ENCODE results near the gene NLRP9. TPM values are rescaled to one million over a fixed set of nuclear protein-coding genes. Genes with fewer than 3 reads are reported as not detected.

The NLRP9 gene
- total and polyA plus RNA-seq, 2 donors (not counting 1 experiment from before 2014, with no cell fraction given): not detected

GRCh38 chr19:55697069-55697440, 41.1 kb downstream of the NLRP9 start:
- H2AFZ ChIP-seq (ENCODE audit: low read length): no peak overlapping the region
- H3K9ac ChIP-seq (ENCODE audit: insufficient read depth, low read length): no peak overlapping the region
- H3K4me3 ChIP-seq (replicated peaks in 1 of 4; ENCODE audit: control extremely low read depth in 1 of 4, insufficient read depth in 1 of 4, low read depth in 3 of 4, low read length in 4 of 4): no peak overlapping the region
- TF ChIP-seq CTCF (conservative IDR thresholded peaks at IDR 0.05 in 1 of 2, IDR thresholded peaks at IDR 0.05 in 1 of 2; ENCODE audit: low read depth in 1 of 2, low read length in 2 of 2) (no peak), EZH2 (IDR thresholded peaks at IDR 0.05; ENCODE audit: low read length, missing control alignments) (no peak)
- H3K79me2 ChIP-seq (ENCODE audit: control insufficient read depth, insufficient read depth, low read length): no peaks in the 10 kb centered on the region
- H3K36me3 ChIP-seq (ENCODE audit: control insufficient read depth, insufficient read depth, low read length): peaks cover 14% of the 10 kb centered on the region
- H4K20me1 ChIP-seq (ENCODE audit: control insufficient read depth, extremely low read depth, insufficient read depth, low read length): no peaks in the 10 kb centered on the region
- no peak overlapping the region for H3K4me2 ChIP-seq (ENCODE audit: extremely low read depth, insufficient read depth, low read length)
- DNase-seq (ENCODE audit: low read depth in 2 of 2): no peak
- no peaks in the 10 kb centered on the region for H3K27me3 ChIP-seq (ENCODE audit: control insufficient read depth, insufficient read depth, low read length)
- no peak overlapping the region for H3K27ac ChIP-seq (ENCODE audit: insufficient read depth, low read length)
- H3K9me3 ChIP-seq (ENCODE audit: control insufficient read depth, insufficient read depth, low read depth, low read length): no peaks in the 10 kb centered on the region
- no peaks in the 10 kb centered on the region for H3K4me1 ChIP-seq (ENCODE audit: control insufficient read depth, extremely low read depth, insufficient read depth, low read length)

GRCh38 chr19:55696301-55697068, 41.7 kb downstream of the NLRP9 start:
- peaks cover 14% of the 10 kb centered on the region for H3K36me3 ChIP-seq (ENCODE audit: control insufficient read depth, insufficient read depth, low read length)
- DNase-seq (ENCODE audit: low read depth in 2 of 2): no peak
- no peak for TF ChIP-seq CTCF (conservative IDR thresholded peaks at IDR 0.05 in 1 of 2, IDR thresholded peaks at IDR 0.05 in 1 of 2; ENCODE audit: low read depth in 1 of 2, low read length in 2 of 2)
- no peak for TF ChIP-seq EZH2 (IDR thresholded peaks at IDR 0.05; ENCODE audit: low read length, missing control alignments)

DNA sequence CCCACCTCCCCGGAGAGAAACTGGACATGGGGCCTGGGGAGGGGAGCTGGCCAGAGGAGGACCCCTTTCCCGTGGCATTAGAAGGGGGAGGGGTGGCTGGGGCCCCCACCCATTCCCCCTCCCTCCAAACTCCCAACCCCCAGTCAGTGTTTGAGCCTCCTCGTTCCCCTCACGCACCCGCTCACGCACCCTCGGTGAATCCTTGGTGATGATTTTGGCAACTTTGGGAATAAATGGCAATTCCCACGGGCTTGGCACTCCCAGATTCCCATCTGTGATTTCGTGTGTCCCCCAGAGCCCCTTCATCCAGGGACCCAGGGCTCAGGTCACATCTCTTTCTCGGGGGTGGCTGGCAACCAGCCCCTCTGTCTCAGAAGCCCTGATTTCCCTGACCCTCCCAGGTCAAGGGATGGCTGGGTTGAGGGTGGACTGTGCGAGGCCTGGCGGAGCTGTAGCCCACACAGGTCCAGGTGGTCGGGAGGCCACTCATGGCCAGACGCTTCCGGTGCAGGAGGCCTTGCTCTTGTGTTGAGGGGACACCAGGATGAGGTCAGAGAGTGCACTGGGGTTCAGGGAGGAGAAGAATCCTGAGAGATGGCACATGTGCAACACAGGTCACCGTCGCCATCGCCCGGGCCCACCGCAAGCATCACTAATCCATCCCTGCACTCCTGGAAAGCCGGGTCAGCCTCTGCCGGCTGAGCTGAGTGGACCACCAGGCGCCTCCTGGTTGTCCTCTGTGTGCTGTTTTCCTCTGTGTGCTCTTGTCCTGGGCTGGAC, 42.5 kb downstream of the NLRP9 start:
- no peak overlapping the region for H3K27ac ChIP-seq (ENCODE audit: insufficient read depth, low read length)
- H4K20me1 ChIP-seq (ENCODE audit: control insufficient read depth, extremely low read depth, insufficient read depth, low read length): no peaks in the 10 kb centered on the region
- H3K79me2 ChIP-seq (ENCODE audit: control insufficient read depth, insufficient read depth, low read length): no peaks in the 10 kb centered on the region
- H3K4me2 ChIP-seq (ENCODE audit: extremely low read depth, insufficient read depth, low read length): no peak overlapping the region
- H3K27me3 ChIP-seq (ENCODE audit: control insufficient read depth, insufficient read depth, low read length): no peaks in the 10 kb centered on the region
- peaks cover 17% of the 10 kb centered on the region for H3K36me3 ChIP-seq (ENCODE audit: control insufficient read depth, insufficient read depth, low read length)
- H3K9ac ChIP-seq (ENCODE audit: insufficient read depth, low read length): no peak overlapping the region
- no peaks in the 10 kb centered on the region for H3K9me3 ChIP-seq (ENCODE audit: control insufficient read depth, insufficient read depth, low read depth, low read length)
- no peak for TF ChIP-seq EZH2 (IDR thresholded peaks at IDR 0.05; ENCODE audit: low read length, missing control alignments)
- no peak for TF ChIP-seq CTCF (conservative IDR thresholded peaks at IDR 0.05 in 1 of 2, IDR thresholded peaks at IDR 0.05 in 1 of 2; ENCODE audit: low read depth in 1 of 2, low read length in 2 of 2)
- H3K4me3 ChIP-seq (replicated peaks in 1 of 4; ENCODE audit: control extremely low read depth in 1 of 4, insufficient read depth in 1 of 4, low read depth in 3 of 4, low read length in 4 of 4): no peak overlapping the region
- no peak for DNase-seq (ENCODE audit: low read depth in 2 of 2)
- no peaks in the 10 kb centered on the region for H3K4me1 ChIP-seq (ENCODE audit: control insufficient read depth, extremely low read depth, insufficient read depth, low read length)
- H2AFZ ChIP-seq (ENCODE audit: low read length): no peak overlapping the region

More at GRCh38 chr19:55696301-55697068, 41.7 kb downstream of the NLRP9 start:
- H2AFZ ChIP-seq (ENCODE audit: low read length): no peak overlapping the region
- no peaks in the 10 kb centered on the region for H3K9me3 ChIP-seq (ENCODE audit: control insufficient read depth, insufficient read depth, low read depth, low read length)
- H3K4me1 ChIP-seq (ENCODE audit: control insufficient read depth, extremely low read depth, insufficient read depth, low read length): no peaks in the 10 kb centered on the region
- H3K27me3 ChIP-seq (ENCODE audit: control insufficient read depth, insufficient read depth, low read length): no peaks in the 10 kb centered on the region
- no peak overlapping the region for H3K4me3 ChIP-seq (replicated peaks in 1 of 4; ENCODE audit: control extremely low read depth in 1 of 4, insufficient read depth in 1 of 4, low read depth in 3 of 4, low read length in 4 of 4)
- H3K27ac ChIP-seq (ENCODE audit: insufficient read depth, low read length): no peak overlapping the region
- no peak overlapping the region for H3K9ac ChIP-seq (ENCODE audit: insufficient read depth, low read length)
- no peak overlapping the region for H3K4me2 ChIP-seq (ENCODE audit: extremely low read depth, insufficient read depth, low read length)
- no peaks in the 10 kb centered on the region for H4K20me1 ChIP-seq (ENCODE audit: control insufficient read depth, extremely low read depth, insufficient read depth, low read length)
- no peaks in the 10 kb centered on the region for H3K79me2 ChIP-seq (ENCODE audit: control insufficient read depth, insufficient read depth, low read length)

All from fibroblast of lung (primary cell).